ENCODE results near the gene MAST1. TPM values are rescaled to one million over a fixed set of nuclear protein-coding genes. Genes with fewer than 3 reads are reported as not detected.

The MAST1 gene
- total RNA-seq: under 1 TPM; 0.59 to 0.92 TPM

DNA sequence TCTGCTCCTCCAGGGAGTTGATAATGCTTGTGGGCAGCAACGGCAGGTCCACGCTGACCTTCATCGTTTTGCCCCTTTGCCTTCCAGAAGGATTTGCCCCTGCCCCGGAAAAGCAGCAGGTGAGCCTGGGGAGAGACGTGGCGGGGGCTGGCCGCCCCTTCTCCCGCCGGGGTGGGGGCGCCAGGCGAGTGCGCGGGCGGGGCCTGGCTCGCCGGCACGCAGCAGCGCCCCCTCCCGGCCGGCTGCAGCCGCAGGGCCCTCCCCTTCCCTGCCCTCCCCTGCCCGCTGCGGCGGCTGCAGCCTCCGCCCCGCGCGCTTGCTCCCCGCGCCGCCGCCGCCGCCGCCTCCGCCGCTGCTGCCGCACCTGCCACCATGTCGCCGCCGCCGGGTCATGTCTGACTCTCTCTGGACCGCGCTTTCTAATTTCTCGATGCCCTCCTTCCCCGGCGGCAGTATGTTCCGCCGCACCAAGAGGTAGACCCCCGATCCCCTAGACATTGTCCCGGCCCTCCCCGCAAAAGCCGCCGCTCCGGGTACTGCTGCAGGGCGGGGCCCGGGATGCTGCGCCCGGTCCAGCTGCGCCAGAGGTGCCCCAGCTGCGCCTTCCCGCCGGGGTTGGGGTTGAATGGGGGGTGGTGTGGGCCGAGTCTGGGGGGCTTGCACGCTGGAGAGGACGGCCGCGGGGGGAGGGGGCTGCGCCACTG is at the start of gene MAST1:
Gene MAST1 (plus strand): TSS at position 334 of the 704 bp plus-strand sequence. CDS start 58 bp downstream, at position 392.
- ChIA-PET CTCF (interaction anchor here (1.0 to 1.5 kb wide), 3 partner anchors 9 to 71 kb away, joined by 3 to 4 read pairs (median 3); partner anchors contain the start of gene THSD8), POLR2A (no interaction called here)

DNA sequence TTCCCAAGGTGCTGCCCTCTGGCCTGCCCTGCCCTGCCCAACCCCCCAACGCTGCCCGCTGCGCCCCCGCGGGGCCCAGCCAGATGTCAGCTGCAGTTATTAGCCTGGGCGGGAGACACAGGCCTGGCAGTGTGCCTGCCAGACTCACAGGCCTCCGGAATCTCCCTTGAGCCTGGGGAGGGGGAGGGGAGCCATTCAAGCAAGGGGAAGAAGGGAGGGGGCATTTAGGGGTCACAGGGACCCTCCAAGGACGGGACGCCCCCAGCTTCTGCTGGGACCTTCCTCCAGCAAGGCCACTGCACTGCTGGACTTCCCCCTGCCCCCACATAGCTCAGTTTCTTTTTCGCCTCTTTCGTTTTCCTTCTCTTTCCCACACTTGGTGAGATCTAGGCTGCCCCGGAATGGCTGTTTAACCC is 49.6 kb upstream of the MAST1 start:
- POLR2A ChIA-PET: interaction anchor here (0.9 to 1.5 kb wide), 3 partner anchors 10 to 364 kb away, joined by 3 to 8 read pairs (median 4); no protein-coding TSS in a partner anchor

DNA sequence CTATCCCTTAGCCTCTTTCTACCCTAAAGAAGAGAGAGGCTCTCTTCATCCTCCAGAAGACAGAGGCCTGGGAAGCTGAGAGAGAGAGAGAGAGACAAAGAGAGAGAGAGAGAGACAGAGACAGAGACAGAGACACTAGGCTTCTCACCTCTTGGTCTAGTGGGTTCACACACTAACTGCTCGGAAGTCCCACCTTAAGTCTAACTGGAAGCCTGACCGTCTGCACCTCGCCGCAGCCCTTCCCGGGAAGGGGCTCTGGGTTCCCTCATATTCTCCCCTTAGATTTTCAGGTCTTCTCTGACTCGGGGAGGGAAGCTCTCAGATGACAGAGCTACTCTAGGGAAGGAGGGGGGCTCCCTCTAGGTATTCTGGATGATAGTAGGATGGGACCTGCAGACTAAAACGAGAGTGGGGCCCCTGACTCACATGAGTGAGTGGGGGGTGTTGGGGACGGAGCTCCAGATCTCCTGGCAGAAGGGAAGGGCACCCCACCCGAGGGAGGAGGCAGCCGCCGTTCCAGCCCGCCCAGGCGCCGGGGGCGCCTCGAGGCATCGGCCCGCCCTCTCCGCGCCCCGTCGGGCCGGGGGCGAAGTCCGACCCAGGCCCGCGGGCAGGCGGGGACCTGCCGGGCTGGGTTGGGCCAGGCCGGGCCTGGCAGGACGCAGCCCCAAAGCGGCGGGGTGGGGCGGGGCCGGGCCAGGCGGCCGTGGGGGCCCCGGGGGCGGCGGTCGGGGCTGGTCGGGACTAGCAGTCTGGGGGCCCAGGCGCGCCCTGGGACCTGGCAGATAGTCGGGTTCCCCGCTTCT is 49.0 kb upstream of the MAST1 start:
- ChIA-PET POLR2A (interaction anchor here (0.9 to 1.5 kb wide), 3 partner anchors 11 to 363 kb away, joined by 3 to 8 read pairs (median 4); no protein-coding TSS in a partner anchor), CTCF (interaction anchor here (0.8 to 3.3 kb wide), 5 partner anchors 12 to 272 kb away, joined by 3 to 41 read pairs (median 3); partner anchors contain the start of genes PRDX2 and THSD8)

More for the DNA sequence above, 49.6 kb upstream of the MAST1 start:
- CTCF ChIA-PET: interaction anchor here (0.8 to 3.3 kb wide), 5 partner anchors 11 to 273 kb away, joined by 3 to 41 read pairs (median 3); partner anchors contain the start of genes PRDX2 and THSD8

DNA sequence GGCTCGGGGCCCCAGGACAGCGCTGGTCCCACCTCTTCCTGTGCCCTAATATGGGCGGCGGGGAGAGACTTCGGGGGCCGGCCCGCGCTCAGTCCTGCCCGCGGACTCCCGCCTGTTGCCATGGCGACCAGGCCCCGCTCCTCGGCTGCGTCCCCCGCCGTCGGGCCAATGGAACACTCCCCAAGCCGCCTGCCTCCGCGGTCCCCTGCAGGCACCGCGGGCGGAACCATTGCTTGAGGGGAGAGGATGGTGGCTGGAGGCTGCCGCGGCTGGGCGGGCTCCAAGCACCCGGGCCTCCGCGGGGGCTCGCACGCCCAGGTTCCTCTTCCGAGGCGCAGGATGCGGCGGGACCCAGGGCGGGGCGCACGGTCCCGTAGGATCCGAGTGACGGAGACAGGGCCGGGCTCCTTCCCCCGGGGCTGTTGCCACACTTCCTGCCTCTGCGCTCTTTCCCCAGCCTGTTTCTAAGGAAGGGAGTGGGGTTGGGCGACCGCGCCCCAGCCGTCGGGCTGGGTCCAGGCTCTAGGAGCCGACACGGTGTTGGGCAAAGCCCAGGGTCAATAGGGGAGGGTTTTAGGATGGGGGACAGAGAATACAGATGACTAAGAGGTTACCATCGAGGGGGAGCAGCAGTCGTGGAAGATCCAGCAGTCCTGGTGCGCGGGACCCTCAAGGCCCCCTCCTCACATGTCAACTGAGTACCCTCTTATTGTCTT is 48.3 kb upstream of the MAST1 start:
- POLR2A ChIA-PET: interaction anchor here (0.7 to 8.2 kb wide), 4 partner anchors 8 to 362 kb away, joined by 3 to 110 read pairs (median 6); partner anchors contain the start of gene HOOK2
- CTCF ChIA-PET: interaction anchor here (3.3 to 14.9 kb wide), 3 partner anchors 8 to 23 kb away, joined by 41 to 598 read pairs (median 82); partner anchors contain the start of gene HOOK2

DNA sequence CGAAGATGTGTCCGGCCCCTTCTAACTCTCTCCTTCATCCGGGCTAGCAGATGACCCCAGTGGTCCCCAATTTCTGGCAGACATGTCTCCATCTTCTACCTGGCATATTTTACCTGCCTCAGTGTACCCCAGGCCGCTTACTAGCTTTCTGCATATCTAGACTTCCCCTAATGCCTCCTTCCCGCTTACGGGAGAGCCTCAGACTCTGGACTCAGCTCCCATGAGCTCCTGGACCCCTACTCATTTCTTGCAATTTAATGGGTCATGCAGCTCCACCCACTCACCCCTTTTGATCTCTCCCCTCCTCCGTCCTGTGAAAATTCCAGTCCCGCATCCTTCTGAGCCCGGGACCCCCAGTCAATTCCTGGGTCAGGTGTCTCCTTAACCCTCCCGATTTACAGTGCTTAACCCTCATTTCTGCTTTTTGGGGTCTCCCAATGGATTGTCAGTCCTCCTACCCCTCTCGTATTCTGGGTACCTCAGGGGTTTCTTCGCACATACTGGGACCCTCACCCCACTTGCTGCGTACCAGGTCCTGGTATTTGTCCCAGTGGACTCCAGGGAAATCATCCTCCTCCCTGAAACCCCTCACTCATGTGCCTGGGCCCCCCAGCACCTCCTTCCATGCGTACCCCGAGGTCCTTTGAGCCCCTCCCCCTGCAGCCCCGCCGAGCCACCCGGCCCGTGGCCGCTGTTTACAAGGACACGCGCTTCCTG is 47.5 kb upstream of the MAST1 start:
- ChIA-PET POLR2A (interaction anchor here (0.5 to 8.2 kb wide), 11 partner anchors 8 to 1095 kb away, joined by 3 to 110 read pairs (median 4); partner anchors contain the start of genes GET3, HOOK2 and TRIR), CTCF (interaction anchor here (0.9 to 14.9 kb wide), 3 partner anchors 8 to 68 kb away, joined by 3 to 598 read pairs (median 82); partner anchors contain the start of gene HOOK2)

DNA sequence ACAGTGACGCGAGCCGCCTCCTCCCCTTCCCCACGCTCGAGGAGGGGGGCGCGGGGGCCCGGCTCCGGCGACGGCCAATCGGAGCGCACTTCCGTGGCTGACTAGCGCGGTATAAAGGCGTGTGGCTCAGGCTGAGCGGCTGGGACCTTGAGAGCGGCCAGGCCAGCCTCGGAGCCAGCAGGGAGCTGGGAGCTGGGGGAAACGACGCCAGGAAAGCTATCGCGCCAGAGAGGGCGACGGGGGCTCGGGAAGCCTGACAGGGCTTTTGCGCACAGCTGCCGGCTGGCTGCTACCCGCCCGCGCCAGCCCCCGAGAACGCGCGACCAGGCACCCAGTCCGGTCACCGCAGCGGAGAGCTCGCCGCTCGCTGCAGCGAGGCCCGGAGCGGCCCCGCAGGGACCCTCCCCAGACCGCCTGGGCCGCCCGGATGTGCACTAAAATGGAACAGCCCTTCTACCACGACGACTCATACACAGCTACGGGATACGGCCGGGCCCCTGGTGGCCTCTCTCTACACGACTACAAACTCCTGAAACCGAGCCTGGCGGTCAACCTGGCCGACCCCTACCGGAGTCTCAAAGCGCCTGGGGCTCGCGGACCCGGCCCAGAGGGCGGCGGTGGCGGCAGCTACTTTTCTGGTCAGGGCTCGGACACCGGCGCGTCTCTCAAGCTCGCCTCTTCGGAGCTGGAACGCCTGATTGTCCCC is 46.8 kb upstream of the MAST1 start, which contains the start of gene JUNB:
Gene JUNB (plus strand): TSS at position 142 of the 706 bp plus-strand sequence. CDS start 286 bp downstream, at position 428.
- ChIA-PET POLR2A (interaction anchor here (0.5 to 8.2 kb wide), 15 partner anchors 9 to 1096 kb away, joined by 3 to 110 read pairs (median 4); partner anchors contain the start of genes GET3, HOOK2 and TRIR), CTCF (interaction anchor here (0.9 to 14.9 kb wide), 6 partner anchors 9 to 110 kb away, joined by 3 to 598 read pairs (median 7); partner anchors contain the start of genes DHPS, HOOK2 and THSD8)

DNA sequence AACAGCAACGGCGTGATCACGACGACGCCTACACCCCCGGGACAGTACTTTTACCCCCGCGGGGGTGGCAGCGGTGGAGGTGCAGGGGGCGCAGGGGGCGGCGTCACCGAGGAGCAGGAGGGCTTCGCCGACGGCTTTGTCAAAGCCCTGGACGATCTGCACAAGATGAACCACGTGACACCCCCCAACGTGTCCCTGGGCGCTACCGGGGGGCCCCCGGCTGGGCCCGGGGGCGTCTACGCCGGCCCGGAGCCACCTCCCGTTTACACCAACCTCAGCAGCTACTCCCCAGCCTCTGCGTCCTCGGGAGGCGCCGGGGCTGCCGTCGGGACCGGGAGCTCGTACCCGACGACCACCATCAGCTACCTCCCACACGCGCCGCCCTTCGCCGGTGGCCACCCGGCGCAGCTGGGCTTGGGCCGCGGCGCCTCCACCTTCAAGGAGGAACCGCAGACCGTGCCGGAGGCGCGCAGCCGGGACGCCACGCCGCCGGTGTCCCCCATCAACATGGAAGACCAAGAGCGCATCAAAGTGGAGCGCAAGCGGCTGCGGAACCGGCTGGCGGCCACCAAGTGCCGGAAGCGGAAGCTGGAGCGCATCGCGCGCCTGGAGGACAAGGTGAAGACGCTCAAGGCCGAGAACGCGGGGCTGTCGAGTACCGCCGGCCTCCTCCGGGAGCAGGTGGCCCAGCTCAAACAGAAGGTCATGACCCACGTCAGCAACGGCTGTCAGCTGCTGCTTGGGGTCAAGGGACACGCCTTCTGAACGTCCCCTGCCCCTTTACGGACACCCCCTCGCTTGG is 46.1 kb upstream of the MAST1 start:
- CTCF ChIA-PET: interaction anchor here (0.9 to 14.9 kb wide), 6 partner anchors 10 to 111 kb away, joined by 3 to 598 read pairs (median 7); partner anchors contain the start of genes DHPS, HOOK2 and THSD8
- POLR2A ChIA-PET: interaction anchor here (0.5 to 8.2 kb wide), 19 partner anchors 9 to 360 kb away, joined by 3 to 110 read pairs (median 4); partner anchors contain the start of genes GET3, HOOK2 and TRIR

DNA sequence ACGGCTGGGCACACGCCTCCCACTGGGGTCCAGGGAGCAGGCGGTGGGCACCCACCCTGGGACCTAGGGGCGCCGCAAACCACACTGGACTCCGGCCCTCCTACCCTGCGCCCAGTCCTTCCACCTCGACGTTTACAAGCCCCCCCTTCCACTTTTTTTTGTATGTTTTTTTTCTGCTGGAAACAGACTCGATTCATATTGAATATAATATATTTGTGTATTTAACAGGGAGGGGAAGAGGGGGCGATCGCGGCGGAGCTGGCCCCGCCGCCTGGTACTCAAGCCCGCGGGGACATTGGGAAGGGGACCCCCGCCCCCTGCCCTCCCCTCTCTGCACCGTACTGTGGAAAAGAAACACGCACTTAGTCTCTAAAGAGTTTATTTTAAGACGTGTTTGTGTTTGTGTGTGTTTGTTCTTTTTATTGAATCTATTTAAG is 45.4 kb upstream of the MAST1 start:
- CTCF ChIA-PET: interaction anchor here (0.9 to 14.9 kb wide), 5 partner anchors 11 to 112 kb away, joined by 3 to 598 read pairs (median 9); partner anchors contain the start of genes DHPS and HOOK2

DNA sequence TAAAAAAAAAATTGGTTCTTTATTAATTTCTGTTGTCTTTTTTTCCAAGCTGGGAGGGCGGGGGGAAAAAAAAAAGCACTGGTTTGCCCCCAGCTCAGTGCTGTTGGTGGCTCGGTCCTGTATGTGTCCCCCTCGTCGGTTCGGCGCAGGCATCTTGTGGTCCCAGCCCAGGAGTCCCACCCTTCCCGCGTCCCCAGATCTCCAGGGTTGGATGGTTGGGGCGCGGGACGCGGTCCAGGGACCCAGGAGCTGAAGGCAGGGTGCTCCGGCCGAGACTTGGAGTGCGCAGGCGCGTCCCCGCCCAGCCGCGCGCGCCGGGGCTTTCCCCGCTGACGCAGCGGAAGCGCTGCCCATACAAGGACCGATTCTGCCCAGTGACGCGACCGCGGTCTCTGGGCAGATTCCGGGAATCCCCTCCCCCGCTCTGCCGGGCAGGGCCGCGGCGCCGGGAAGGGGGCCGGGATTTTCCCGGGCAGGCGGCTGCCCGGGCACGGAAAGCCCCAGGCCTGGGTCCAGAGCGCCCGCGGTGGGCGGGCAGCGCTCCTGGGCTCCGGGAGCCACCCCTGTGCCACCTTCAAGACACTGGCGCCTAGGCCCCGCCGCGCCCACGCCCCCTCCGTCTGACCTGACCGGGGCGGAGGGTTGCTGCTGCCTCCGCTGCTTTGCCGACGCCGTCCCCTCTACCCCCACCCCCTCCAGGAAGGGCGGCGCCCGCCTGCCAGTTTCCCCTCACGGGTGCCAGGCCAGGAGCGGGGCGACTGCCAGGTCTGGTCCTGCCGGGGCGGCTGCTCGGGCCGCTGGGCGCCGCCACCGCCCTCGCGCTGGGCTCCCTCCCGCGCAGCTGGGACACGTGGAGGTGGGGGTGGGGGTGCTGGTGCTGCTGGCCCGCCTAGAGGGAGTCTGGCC is 44.8 kb upstream of the MAST1 start:
- POLR2A ChIA-PET: interaction anchor here (0.6 to 8.2 kb wide), 8 partner anchors 11 to 121 kb away, joined by 3 to 110 read pairs (median 5); partner anchors contain the start of gene HOOK2

More for the DNA sequence above, 45.4 kb upstream of the MAST1 start:
- POLR2A ChIA-PET: interaction anchor here (0.6 to 8.2 kb wide), 12 partner anchors 10 to 360 kb away, joined by 3 to 110 read pairs (median 6); partner anchors contain the start of genes HOOK2 and TRIR

DNA sequence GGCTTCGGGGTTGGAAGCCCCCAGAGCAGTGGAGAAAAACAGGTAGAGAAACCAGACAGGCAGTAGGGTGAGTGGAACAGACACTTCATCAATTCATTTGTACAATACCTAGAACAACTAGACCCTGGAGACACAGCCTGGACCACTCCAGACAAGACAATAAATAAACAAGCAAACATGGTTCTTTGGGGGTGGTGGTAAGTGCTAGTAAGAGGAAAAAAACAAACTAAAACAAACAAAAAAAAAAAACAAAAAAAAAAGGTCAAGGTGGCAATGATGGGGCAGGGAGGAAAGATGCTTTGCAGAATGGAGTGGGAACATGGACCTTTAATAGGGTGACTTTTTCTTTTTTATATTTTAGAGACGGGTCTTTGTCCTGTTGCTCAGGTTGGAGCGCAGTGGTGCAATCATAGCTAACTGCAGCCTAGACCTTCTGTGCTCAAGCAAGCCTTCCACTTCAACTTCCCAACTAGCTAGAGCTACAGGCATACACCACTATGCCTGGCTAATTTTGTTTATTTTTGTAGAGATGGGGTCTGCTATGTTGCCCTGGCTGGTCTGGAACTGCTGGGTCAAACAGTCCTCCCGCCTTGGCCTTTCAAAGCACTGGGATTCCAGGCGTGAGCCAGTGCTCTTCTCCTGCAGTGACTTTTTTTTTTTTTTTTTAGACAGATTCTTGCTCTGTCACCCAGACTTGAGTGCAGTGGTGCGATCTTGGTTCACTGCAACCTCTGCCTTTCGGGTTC is 43.9 kb upstream of the MAST1 start:
- CTCF ChIA-PET: interaction anchor here (2.5 to 14.9 kb wide), 3 partner anchors 12 to 53 kb away, joined by 18 to 598 read pairs (median 82); partner anchors contain the start of gene HOOK2

More for the DNA sequence above, 44.8 kb upstream of the MAST1 start:
- CTCF ChIA-PET: interaction anchor here (0.9 to 14.9 kb wide), 4 partner anchors 11 to 58 kb away, joined by 3 to 598 read pairs (median 46); partner anchors contain the start of gene HOOK2

DNA sequence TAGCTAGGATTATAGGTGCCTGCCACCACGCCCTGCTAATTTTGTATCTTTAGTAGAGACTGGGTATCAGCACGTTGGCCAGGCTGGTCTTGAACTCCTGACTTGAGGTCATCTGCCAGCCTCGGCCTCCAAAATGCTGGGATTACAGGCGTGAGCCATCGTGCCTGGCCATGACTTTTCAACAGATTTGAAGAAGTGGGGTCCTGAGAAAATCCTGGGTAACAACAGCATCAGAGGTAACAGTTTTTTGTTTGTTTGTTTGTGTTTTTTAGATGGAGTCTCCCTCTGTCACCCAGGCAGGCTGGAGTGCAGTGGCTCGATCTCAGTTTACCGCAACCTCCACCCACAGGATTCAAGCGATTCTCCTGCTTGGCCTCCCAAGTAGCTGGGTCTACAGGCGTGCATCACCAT is 43.3 kb upstream of the MAST1 start:
- ChIA-PET POLR2A (interaction anchor here (8.2 kb wide), 1 partner anchor 19 kb away, joined by 110 read pairs; the partner anchor contains the start of gene HOOK2), CTCF (interaction anchor here (1.6 to 14.9 kb wide), 5 partner anchors 9 to 52 kb away, joined by 4 to 598 read pairs (median 18); partner anchors contain the start of gene HOOK2)

More for the DNA sequence above, 43.9 kb upstream of the MAST1 start:
- POLR2A ChIA-PET: interaction anchor here (0.6 to 8.2 kb wide), 4 partner anchors 18 to 120 kb away, joined by 3 to 110 read pairs (median 4); partner anchors contain the start of gene HOOK2

DNA sequence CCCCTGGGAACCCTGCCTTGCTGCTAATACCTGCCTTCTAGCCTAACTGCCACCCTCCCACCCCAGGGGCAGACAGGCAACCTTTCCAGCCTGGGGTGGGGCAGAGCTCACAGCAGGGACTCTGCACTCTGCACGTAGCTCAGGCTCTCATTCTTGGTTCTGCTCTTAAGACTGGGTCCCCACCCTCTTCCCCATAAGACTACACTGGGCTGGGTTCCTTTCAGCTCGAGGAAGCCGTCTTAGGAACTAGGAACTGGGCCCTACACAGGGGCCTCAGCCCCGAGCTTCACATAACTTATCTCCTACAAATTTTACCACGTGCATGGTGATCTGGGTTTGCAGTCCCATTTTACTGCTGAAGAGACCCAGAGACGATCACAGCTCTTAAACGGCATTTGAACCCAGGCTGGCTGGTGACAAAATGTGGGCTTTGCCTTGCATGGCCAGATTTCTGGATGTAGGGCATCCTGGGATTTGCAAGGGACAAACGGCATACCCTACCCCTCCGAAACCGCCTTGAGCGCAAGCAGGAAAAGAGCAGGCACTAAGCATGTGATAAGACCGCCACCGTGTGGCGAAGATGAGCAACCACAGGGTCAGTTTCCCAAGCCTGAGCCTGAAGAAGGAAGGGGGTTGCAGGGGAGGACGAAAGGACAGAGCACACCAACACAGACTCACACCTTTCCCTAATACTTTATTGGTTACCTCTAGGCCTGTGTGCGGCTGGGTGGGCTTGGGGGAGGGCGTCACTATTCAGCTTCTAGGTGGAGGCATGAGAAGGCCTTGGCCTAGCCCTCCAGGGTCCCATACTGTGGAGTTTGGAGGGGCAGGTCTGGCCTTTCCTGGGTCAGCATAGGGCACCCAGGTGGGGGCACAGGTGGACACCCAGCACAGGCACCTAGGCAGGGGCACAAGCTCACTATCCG is 41.9 kb upstream of the MAST1 start:
- ChIA-PET CTCF (interaction anchor here (0.6 to 14.9 kb wide), 15 partner anchors 10 to 563 kb away, joined by 3 to 598 read pairs (median 4); partner anchors contain the start of genes HOOK2, RNASEH2A and TRIR), POLR2A (interaction anchor here (0.6 to 8.2 kb wide), 5 partner anchors 20 to 119 kb away, joined by 3 to 110 read pairs (median 4); partner anchors contain the start of gene HOOK2)
